PC-9 (cell line): ENCODE data around the gene NUP210. TPM values are rescaled to one million over a fixed set of nuclear protein-coding genes. Genes with fewer than 3 reads are reported as not detected.

Experiments used
- BruUV-seq: library from RNA; stranded (reverse); fragments of 400-500 nt; replicated peaks from 2 replicates; lab custom pipeline; 2021; lab: Mats Ljungman, UMichigan
- CTCF ChIA-PET: fragments of 300-600 bp; sonication (Branson Sonifier 250); formaldehyde crosslinking; loops from one replicate; lab custom pipeline; 2022; ENCODE audit warnings: antibody characterized with exemption; lab: Charles Lee
- POLR2A ChIA-PET: fragments of 300-600 bp; sonication (Branson Sonifier 250); formaldehyde crosslinking; loops from one replicate; lab custom pipeline; 2022; ENCODE audit warnings: antibody characterized with exemption; ENCODE audit not compliant: unreplicated experiment; lab: Charles Lee
- DNase-seq, 2 experiments: peaks; one replicate each; pipeline versions ENCODE4 v3.0.0 to v3.0.0-alpha.2; 2015 to 2022; ENCODE audit warnings: mixed read lengths in 1 of 2
- H2AFZ ChIP-seq: fragments of 200-600 bp; sonication (generic); 2 replicates; pipeline ENCODE4 v1.8.1; 2017; ENCODE audit warnings: antibody characterized with exemption
- H3F3A ChIP-seq: fragments of 200-600 bp; sonication (generic); 2 replicates; pipeline ENCODE4 v1.8.1; 2017; ENCODE audit warnings: antibody characterized with exemption, mild to moderate bottlenecking, low read depth; ENCODE audit not compliant: insufficient read depth
- H3K27ac ChIP-seq: fragments of 200-600 bp; sonication (generic); 2 replicates; pipeline ENCODE4 v1.6.1; 2016; ENCODE audit warnings: mixed run types
- H3K27me3 ChIP-seq: fragments of 200-600 bp; sonication (generic); 2 replicates; pipeline ENCODE4 v1.6.1; 2016; ENCODE audit warnings: low read depth, mixed run types; ENCODE audit not compliant: insufficient read depth
- H3K36me3 ChIP-seq: fragments of 200-600 bp; sonication (generic); 2 replicates; pipeline ENCODE4 v1.6.1; 2016; ENCODE audit warnings: low read depth, mixed run types
- H3K4me1 ChIP-seq: fragments of 200-600 bp; sonication (generic); replicated peaks from 2 replicates; pipeline ENCODE4 v1.6.1; 2016; ENCODE audit warnings: mixed run types; ENCODE audit not compliant: insufficient read depth
- H3K4me2 ChIP-seq: fragments of 200-600 bp; sonication (generic); 2 replicates; pipeline ENCODE4 v1.6.1; 2017; ENCODE audit warnings: mixed run types
- H3K4me3 ChIP-seq: fragments of 200-600 bp; sonication (generic); 2 replicates; pipeline ENCODE4 v1.6.1; 2016; ENCODE audit warnings: mixed run types
- H3K79me2 ChIP-seq: fragments of 200-600 bp; sonication (generic); 2 replicates; pipeline ENCODE4 v1.6.1; 2017; ENCODE audit warnings: low read depth, mixed run types
- H3K9me2 ChIP-seq: fragments of 200-600 bp; sonication (generic); 2 replicates; pipeline ENCODE4 v1.8.1; 2017; ENCODE audit warnings: mild to moderate bottlenecking; ENCODE audit not compliant: insufficient read depth
- H3K9me3 ChIP-seq: fragments of 200-600 bp; sonication (generic); 2 replicates; pipeline ENCODE4 v1.8.1; 2016; ENCODE audit warnings: low read depth; ENCODE audit not compliant: insufficient read depth
- H4K20me1 ChIP-seq: fragments of 200-600 bp; sonication (generic); 2 replicates; pipeline ENCODE4 v1.8.1; 2017; ENCODE audit not compliant: insufficient read depth
- EZH2 ChIP-seq: fragments of 200-600 bp; sonication (generic); IDR thresholded peaks from 2 replicates; pipeline ENCODE4 v1.8.0; 2017; ENCODE audit warnings: antibody characterized with exemption, low read depth
- intact Hi-C: fragments of 100-400 bp; cut with micrococcal nuclease; formaldehyde crosslinking; loops from one replicate; pipeline ENCODE4 v1.10.0; 2022; ENCODE audit not compliant: unreplicated experiment
- total RNA-seq: library from RNA; stranded (reverse); gene quantifications from 2 replicates; pipeline ENCODE4 v1.2.3, GENCODE V29; 2021
- TF ChIP-seq, protein P1 (sequence below): fragments of 200-600 bp; sonication (generic); conservative IDR thresholded peaks from 2 replicates; pipeline ENCODE4 v1.6.1; 2017; ENCODE audit warnings: mixed run types, antibody characterized with exemption, mild to moderate bottlenecking, moderate library complexity

The NUP210 gene
- total RNA-seq, 1 experiment from 2014 or later, result 84.0 TPM

GRCh38 chr3:13415236-13415986 lies 4.7 kb downstream of the NUP210 start:
- Histone ChIP-seq H3K27ac (0 out of 2 replicates have a peak overlapping the region, but pooled peaks have one; percentile 1), H3K9me2 (no peaks in the 10 kb centered on the region), H2AFZ (no peak overlapping the region), H4K20me1 (peaks cover 12% of the 10 kb centered on the region), H3K27me3 (no peaks in the 10 kb centered on the region), H3K4me2 (peak overlapping the region; percentile 41), H3K36me3 (no peaks in the 10 kb centered on the region), H3K79me2 (peaks cover 83% of the 10 kb centered on the region), H3K4me3 (no peak overlapping the region), H3K9me3 (no peaks in the 10 kb centered on the region), H3F3A (peaks cover 53% of the 10 kb centered on the region), H3K4me1 (peaks cover 66% of the 10 kb centered on the region)
- intact Hi-C loops, result no loop called here
- no TSS peak for BruUV-seq
- no peak for DNase-seq
- CTCF ChIA-PET, result no interaction called here
- POLR2A ChIA-PET, result no interaction called here
- TF ChIP-seq, protein P1, sequence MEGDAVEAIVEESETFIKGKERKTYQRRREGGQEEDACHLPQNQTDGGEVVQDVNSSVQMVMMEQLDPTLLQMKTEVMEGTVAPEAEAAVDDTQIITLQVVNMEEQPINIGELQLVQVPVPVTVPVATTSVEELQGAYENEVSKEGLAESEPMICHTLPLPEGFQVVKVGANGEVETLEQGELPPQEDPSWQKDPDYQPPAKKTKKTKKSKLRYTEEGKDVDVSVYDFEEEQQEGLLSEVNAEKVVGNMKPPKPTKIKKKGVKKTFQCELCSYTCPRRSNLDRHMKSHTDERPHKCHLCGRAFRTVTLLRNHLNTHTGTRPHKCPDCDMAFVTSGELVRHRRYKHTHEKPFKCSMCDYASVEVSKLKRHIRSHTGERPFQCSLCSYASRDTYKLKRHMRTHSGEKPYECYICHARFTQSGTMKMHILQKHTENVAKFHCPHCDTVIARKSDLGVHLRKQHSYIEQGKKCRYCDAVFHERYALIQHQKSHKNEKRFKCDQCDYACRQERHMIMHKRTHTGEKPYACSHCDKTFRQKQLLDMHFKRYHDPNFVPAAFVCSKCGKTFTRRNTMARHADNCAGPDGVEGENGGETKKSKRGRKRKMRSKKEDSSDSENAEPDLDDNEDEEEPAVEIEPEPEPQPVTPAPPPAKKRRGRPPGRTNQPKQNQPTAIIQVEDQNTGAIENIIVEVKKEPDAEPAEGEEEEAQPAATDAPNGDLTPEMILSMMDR, result no peak

- H3K79me2 ChIP-seq, result peaks cover 90% of the 10 kb centered on the region
- H3K36me3 ChIP-seq, result peaks cover 2% of the 10 kb centered on the region; the same call in 1 of the 2 replicates
- no peaks in the 10 kb centered on the region for H3K27me3 ChIP-seq
- H3K4me3 ChIP-seq, result 0 out of 2 replicates have a peak overlapping the region, but pooled peaks have one; percentile 4
- BruUV-seq, result no TSS peak
- peak; percentile 44 to 49 for DNase-seq
- peaks cover 12% of the 10 kb centered on the region for H4K20me1 ChIP-seq
- peaks cover 66% of the 10 kb centered on the region for H3K4me1 ChIP-seq
- peaks cover 53% of the 10 kb centered on the region for H3F3A ChIP-seq
- no peak overlapping the region for H2AFZ ChIP-seq
- H3K4me2 ChIP-seq, result peak overlapping the region; percentile 41
- no peaks in the 10 kb centered on the region for H3K9me2 ChIP-seq
- ChIA-PET CTCF (interaction anchor here (1.2 kb wide), 1 partner anchor 39 kb away, joined by 10 read pairs; no protein-coding TSS in a partner anchor), POLR2A (no interaction called here)
- H3K27ac ChIP-seq, result peak overlapping the region; percentile 67
- no peaks in the 10 kb centered on the region for H3K9me3 ChIP-seq
- intact Hi-C loops, result loop anchor here (5.0 kb wide), 1 partner anchor 38 kb away; no protein-coding TSS in a partner anchor
- TF ChIP-seq, protein P1, result no peak
- TF ChIP-seq EZH2, result no peak
Observed at GRCh38 chr3:13414040-13414729, 5.9 kb downstream of the NUP210 start.

DNA sequence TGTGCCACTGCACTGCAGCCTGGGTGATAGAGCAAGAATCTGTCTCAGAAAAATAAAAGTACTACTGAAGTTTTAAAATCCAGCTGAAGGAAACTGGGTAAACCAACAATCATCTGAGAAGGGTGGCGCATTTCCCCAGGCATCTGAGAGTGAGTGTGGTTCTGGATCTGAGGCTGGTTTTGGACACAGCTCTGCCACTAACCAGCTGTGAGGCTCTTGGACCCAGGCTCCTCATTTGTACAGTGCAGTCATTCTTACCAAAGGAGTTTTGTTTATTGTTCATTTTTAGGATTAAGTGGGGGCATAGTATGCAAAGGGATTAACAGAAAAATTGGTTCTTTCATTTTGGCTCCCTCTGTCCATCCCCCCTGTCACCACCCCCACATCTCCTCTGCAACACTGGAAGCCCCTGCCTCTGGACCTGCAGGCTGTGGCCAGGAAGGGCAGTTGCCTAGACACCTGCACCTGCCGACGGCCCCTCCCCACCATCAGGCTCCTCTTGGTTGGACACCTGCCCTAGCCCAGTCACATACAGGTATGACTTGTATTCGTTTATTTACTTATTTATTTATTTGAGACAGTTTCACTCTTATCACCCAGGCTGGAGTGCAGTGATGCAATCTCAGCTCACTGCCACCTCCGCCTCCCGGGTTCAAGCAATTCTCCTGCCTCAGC lies 8.8 kb downstream of the NUP210 start:
- ChIA-PET POLR2A (no interaction called here), CTCF (no interaction called here)
- peaks cover 13% of the 10 kb centered on the region; the same call in 1 of the 2 replicates for H3K36me3 ChIP-seq
- H2AFZ ChIP-seq, result no peak overlapping the region
- TF ChIP-seq, protein P1, result no peak
- TF ChIP-seq EZH2, result no peak
- BruUV-seq, result no TSS peak
- peaks cover 36% of the 10 kb centered on the region for H3F3A ChIP-seq
- peaks cover 86% of the 10 kb centered on the region for H3K79me2 ChIP-seq
- no peak for DNase-seq
- H3K9me2 ChIP-seq, result no peaks in the 10 kb centered on the region
- no peak overlapping the region for H3K4me3 ChIP-seq
- peaks cover 1% of the 10 kb centered on the region for H4K20me1 ChIP-seq
- intact Hi-C loops, result loop anchor here (5.0 kb wide), 1 partner anchor 41 kb away; no protein-coding TSS in a partner anchor
- H3K4me1 ChIP-seq, result peaks cover 38% of the 10 kb centered on the region
- no peak overlapping the region for H3K27ac ChIP-seq
- no peak overlapping the region for H3K4me2 ChIP-seq
- peaks cover 10% of the 10 kb centered on the region for H3K9me3 ChIP-seq
- H3K27me3 ChIP-seq, result no peaks in the 10 kb centered on the region
